Effector memory CD4-positive, alpha-beta T cell (primary cell): ENCODE measurements around the gene ABCC12.
"Not testable (repeated sequence)": the region's sequence is repeated elsewhere in the genome, so short reads cannot be mapped to it uniquely, and the experiment has no call there.

Experiments used
- DNase-seq, 3 donors: peaks; one replicate each; pipeline ENCODE4 v3.0.0-alpha.2; 2020
- H3K27ac ChIP-seq: 2 replicates; pipeline ENCODE4 v1.7.0; 2013; ENCODE audit warnings: mild to moderate bottlenecking, low read length, moderate library complexity; ENCODE audit not compliant: insufficient read depth, poor library complexity, severe bottlenecking
- H3K27me3 ChIP-seq: replicated peaks from 2 replicates; pipeline ENCODE4 v1.7.0; 2013; ENCODE audit warnings: mild to moderate bottlenecking, low read length; ENCODE audit not compliant: insufficient read depth, control insufficient read depth, poor library complexity, severe bottlenecking
- H3K36me3 ChIP-seq: 2 replicates; pipeline ENCODE4 v1.7.0; 2013; ENCODE audit warnings: mild to moderate bottlenecking, low read length, moderate library complexity; ENCODE audit not compliant: control insufficient read depth, insufficient read depth
- H3K4me1 ChIP-seq: 2 replicates; pipeline ENCODE4 v1.7.0; 2013; ENCODE audit warnings: low read length, mild to moderate bottlenecking; ENCODE audit not compliant: control insufficient read depth, insufficient read depth, poor library complexity, severe bottlenecking
- H3K4me3 ChIP-seq: 2 replicates; pipeline ENCODE4 v1.7.0; 2013; ENCODE audit warnings: low read length, low read depth, mild to moderate bottlenecking; ENCODE audit not compliant: insufficient read depth, poor library complexity, severe bottlenecking
- H3K9me3 ChIP-seq: 2 replicates; pipeline ENCODE4 v1.7.0; 2013; ENCODE audit warnings: mild to moderate bottlenecking, low read length, moderate library complexity; ENCODE audit not compliant: control insufficient read depth

ABCC12 gene

GRCh38 chr16:48184681-48185080 is 28.9 kb upstream of the ABCC12 start:
- Histone ChIP-seq H3K36me3 (no peaks in the 10 kb centered on the region), H3K4me3 (no peak overlapping the region), H3K27me3 (no peaks in the 10 kb centered on the region), H3K9me3 (no peaks in the 10 kb centered on the region), H3K27ac (no peak overlapping the region), H3K4me1 (no peaks in the 10 kb centered on the region)
- no peak for DNase-seq

DNA sequence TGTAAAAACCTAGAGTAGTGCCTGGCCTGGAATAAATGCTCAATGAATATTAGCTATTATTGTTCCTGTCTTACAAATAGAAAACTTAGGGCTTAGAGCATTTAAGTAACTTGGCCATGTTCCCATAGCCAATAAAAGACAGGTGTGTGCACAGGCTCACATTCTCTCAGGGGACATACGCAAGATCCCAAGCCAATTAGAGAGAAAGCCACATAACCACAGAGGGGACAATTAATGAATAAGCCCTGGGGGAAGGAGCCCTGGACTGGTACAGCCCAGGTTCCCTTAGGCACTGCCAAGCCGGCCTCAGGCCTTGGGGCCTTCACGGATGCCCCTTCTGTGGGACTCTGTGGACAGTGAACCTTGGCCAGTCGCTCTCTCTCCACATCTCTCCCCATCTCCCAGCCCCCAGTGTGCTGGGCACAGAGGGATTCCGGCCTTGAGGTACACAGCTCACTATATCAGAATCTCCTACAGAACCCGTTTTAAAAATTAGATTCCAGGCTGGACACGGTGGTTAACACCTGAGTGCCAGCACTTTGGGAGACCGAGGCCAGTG is 27.3 kb upstream of the ABCC12 start:
- Histone ChIP-seq H3K36me3 (no peaks in the 10 kb centered on the region), H3K27ac (no peak overlapping the region), H3K27me3 (no peaks in the 10 kb centered on the region), H3K4me3 (no peak overlapping the region), H3K9me3 (no peaks in the 10 kb centered on the region), H3K4me1 (no peaks in the 10 kb centered on the region)
- no peak for DNase-seq

- not testable (repeated sequence) for H3K4me3 ChIP-seq, H3K27me3 ChIP-seq, H3K27ac ChIP-seq, H3K36me3 ChIP-seq, H3K9me3 ChIP-seq, H3K4me1 ChIP-seq, DNase-seq
These were observed 26.1 kb upstream of the ABCC12 start for GRCh38 chr16:48181746-48182520.

DNA sequence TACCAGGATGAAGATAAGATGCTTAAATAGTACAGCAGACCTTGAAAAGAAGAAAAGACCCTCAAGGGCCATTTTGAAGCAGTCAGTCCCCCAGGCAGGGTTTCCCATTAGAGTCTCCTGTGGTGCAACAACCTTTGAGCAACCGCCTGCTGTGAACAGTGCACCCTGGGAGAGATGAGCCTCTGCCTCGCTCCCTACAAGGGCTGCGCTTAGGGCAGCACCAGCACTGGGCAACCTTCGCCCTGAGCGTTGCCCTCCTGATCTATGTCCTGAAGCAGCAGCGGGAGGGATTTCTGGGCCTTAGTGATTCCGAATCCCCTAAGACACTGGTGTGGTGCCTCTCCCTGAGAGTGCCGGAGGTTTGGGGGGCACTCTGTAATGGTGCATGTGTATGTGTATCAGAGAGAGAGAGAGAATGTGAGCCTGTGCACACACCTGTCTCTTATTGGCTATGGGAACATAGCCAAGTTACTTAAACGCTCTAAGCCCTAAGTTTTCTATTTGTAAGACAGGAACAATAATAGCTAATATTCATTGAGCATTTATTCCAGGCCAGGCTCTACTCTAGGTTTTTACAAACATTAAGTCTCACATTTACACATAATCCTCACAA is 25.2 kb upstream of the ABCC12 start:
- no peaks in the 10 kb centered on the region for H3K36me3 ChIP-seq
- no peak overlapping the region for H3K4me3 ChIP-seq
- H3K27ac ChIP-seq = no peak overlapping the region
- no peak for DNase-seq
- H3K4me1 ChIP-seq = no peaks in the 10 kb centered on the region
- no peaks in the 10 kb centered on the region for H3K9me3 ChIP-seq
- H3K27me3 ChIP-seq = no peaks in the 10 kb centered on the region

- no peak for DNase-seq
These were observed 21.0 kb upstream of the ABCC12 start for GRCh38 chr16:48176635-48177408.

GRCh38 chr16:48173889-48174288 is 18.1 kb upstream of the ABCC12 start:
- Histone ChIP-seq H3K36me3 (no peaks in the 10 kb centered on the region), H3K4me1 (no peaks in the 10 kb centered on the region), H3K27me3 (no peaks in the 10 kb centered on the region), H3K27ac (no peak overlapping the region), H3K9me3 (no peaks in the 10 kb centered on the region), H3K4me3 (no peak overlapping the region)
- no peak for DNase-seq

More at GRCh38 chr16:48176635-48177408, 21.0 kb upstream of the ABCC12 start:
- no peak overlapping the region for H3K27ac ChIP-seq
- H3K4me3 ChIP-seq = no peak overlapping the region
- H3K27me3 ChIP-seq = no peaks in the 10 kb centered on the region
- no peaks in the 10 kb centered on the region for H3K36me3 ChIP-seq
- H3K4me1 ChIP-seq = no peaks in the 10 kb centered on the region
- H3K9me3 ChIP-seq = no peaks in the 10 kb centered on the region

DNA sequence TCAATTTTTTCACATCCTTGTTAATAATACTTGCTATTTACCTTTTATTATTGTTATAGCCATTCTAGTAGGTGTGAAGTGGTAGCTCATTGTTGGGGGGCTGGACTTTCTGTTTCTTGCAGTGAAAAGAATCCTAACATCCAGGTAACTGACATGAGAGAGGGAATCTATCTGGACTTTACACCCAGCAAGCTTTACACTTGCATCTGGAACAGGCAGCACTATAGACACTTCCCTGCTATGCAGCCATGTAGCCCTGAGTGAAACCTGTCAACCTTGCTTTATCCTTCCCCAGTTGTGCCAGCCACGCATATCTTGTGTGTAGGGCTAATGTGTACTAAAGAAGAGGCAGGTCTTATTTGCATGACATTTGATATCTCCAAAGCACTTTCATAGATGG is 16.9 kb upstream of the ABCC12 start:
- no peaks in the 10 kb centered on the region for H3K9me3 ChIP-seq

GRCh38 chr16:48169896-48170295 is 14.1 kb upstream of the ABCC12 start:
- H3K27ac ChIP-seq = no peak overlapping the region
- no peaks in the 10 kb centered on the region for H3K4me1 ChIP-seq
- no peak overlapping the region for H3K4me3 ChIP-seq
- H3K36me3 ChIP-seq = no peaks in the 10 kb centered on the region
- no peaks in the 10 kb centered on the region for H3K9me3 ChIP-seq
- no peak for DNase-seq
- no peaks in the 10 kb centered on the region for H3K27me3 ChIP-seq

More for the DNA sequence above, 16.9 kb upstream of the ABCC12 start:
- Histone ChIP-seq H3K27ac (no peak overlapping the region), H3K4me1 (no peaks in the 10 kb centered on the region), H3K27me3 (no peaks in the 10 kb centered on the region), H3K4me3 (no peak overlapping the region), H3K36me3 (no peaks in the 10 kb centered on the region)
- DNase-seq = no peak

GRCh38 chr16:48168075-48168474 is 12.3 kb upstream of the ABCC12 start:
- no peak for DNase-seq
- Histone ChIP-seq H3K4me1 (no peaks in the 10 kb centered on the region), H3K27ac (no peak overlapping the region), H3K36me3 (no peaks in the 10 kb centered on the region), H3K27me3 (no peaks in the 10 kb centered on the region), H3K4me3 (no peak overlapping the region), H3K9me3 (no peaks in the 10 kb centered on the region)

- not testable (repeated sequence) for H3K27ac ChIP-seq, DNase-seq, H3K4me1 ChIP-seq, H3K36me3 ChIP-seq, H3K9me3 ChIP-seq, H3K4me3 ChIP-seq, H3K27me3 ChIP-seq
These were observed 10.8 kb upstream of the ABCC12 start for GRCh38 chr16:48166617-48167016.
